Hepatocyte (in vitro differentiated cells): ENCODE measurements around the gene ZNF598.

Experiments used
- EZH2 ChIP-seq: fragments of 200-600 bp; sonication (generic); IDR thresholded peaks from 2 replicates; pipeline ENCODE4 v1.6.1; 2016; ENCODE audit warnings: antibody characterized with exemption, mild to moderate bottlenecking, borderline replicate concordance
- EZH2phosphoT487 ChIP-seq: fragments of 200-600 bp; sonication (generic); IDR thresholded peaks from one replicate; pipeline ENCODE4 v1.6.1; 2018; ENCODE audit warnings: antibody characterized with exemption, mild to moderate bottlenecking, low read depth, moderate library complexity; ENCODE audit not compliant: unreplicated experiment, severe bottlenecking
- TF ChIP-seq, protein P1 (sequence below): fragments of 200-600 bp; sonication (generic); IDR thresholded peaks from 2 replicates; pipeline ENCODE4 v1.5.1; 2016; ENCODE audit warnings: antibody characterized with exemption, mild to moderate bottlenecking; ENCODE audit not compliant: poor library complexity

DNA sequence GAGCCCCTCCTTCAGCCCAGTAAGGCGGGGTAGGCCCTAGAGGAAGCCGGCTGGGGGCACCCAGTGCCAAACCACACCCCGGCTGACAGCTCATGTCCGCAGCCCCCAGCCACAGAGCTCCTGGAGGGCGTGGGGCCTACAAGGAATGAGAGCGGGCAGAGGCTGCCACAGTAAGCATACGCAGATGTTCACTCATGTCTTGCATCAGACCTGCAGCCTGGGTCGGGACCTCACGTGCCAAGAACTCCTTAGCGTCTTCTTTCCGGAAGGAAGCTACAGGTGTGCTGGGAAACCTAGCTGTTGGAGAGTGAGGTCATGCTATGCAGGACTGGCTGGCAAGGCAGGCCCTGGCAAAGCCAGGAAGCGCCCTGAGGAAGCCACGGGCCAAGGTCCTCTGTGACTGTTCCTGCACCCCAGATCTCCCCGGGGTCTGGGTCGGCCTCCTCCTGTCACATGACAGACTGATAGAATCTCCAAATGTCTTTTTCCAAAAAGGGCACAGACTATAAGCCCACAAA, 1.6 kb downstream of the ZNF598 start:
- no peak for TF ChIP-seq EZH2
- TF ChIP-seq, protein P1, sequence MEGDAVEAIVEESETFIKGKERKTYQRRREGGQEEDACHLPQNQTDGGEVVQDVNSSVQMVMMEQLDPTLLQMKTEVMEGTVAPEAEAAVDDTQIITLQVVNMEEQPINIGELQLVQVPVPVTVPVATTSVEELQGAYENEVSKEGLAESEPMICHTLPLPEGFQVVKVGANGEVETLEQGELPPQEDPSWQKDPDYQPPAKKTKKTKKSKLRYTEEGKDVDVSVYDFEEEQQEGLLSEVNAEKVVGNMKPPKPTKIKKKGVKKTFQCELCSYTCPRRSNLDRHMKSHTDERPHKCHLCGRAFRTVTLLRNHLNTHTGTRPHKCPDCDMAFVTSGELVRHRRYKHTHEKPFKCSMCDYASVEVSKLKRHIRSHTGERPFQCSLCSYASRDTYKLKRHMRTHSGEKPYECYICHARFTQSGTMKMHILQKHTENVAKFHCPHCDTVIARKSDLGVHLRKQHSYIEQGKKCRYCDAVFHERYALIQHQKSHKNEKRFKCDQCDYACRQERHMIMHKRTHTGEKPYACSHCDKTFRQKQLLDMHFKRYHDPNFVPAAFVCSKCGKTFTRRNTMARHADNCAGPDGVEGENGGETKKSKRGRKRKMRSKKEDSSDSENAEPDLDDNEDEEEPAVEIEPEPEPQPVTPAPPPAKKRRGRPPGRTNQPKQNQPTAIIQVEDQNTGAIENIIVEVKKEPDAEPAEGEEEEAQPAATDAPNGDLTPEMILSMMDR, result no peak
- TF ChIP-seq EZH2phosphoT487, result no peak
